ENCODE results near the gene TCERG1L.

Gene TCERG1L

GRCh38 chr10:131072651-131073468 lies 238.7 kb downstream of the TCERG1L start:
- no peak for DNase-seq (ENCODE audit: low read depth, low spot score)
- no peak overlapping the region for H3K4me3 ChIP-seq (ENCODE audit: low read length)

DNA sequence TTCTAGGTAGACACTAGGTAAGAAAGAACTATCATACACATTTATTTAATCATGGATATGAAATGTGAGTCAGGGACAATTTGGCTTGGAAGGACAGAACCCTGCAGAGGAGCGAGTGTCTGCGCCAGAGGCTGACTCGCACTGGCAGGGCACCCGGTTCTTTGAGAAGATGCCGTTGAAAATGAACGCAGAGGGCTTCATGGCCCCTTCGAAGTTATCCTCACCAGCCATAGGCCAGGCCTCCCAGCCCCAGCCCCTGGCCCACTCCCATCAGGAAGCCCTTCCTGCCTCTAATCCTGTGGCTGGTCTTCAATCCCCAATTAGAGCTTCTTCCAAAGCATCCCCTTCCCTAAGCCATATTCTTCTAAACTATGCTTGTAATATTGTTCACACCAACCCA lies 239.8 kb downstream of the TCERG1L start:
- no peak overlapping the region for H3K4me3 ChIP-seq (ENCODE audit: low read length)
- no peak for DNase-seq (ENCODE audit: low read depth, low spot score)

DNA sequence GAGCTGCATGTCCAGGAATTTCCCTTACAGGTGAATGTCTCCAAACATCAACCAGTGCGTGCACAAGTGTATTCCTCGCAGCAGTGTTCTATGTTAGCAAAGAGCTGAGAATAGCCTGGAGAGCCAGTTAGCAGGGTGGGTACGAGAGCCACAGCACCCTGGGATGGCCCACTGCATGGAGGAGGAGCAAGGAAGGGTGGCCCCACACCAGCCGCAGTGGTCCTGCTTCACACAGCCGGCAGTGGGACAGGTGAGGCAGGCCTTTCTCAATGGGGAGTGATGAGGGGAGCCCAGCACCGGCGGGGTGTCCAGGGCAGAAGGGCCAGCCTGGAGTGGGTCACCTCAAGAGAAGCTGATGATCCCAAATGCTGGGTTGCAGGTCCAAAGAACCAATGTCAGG lies 240.7 kb downstream of the TCERG1L start:
- no peak overlapping the region for H3K4me3 ChIP-seq (ENCODE audit: low read length)

GRCh38 chr10:131068760-131069159 lies 242.8 kb downstream of the TCERG1L start:
- no peak overlapping the region for H3K4me3 ChIP-seq (ENCODE audit: low read length)
- no peak for DNase-seq (ENCODE audit: low read depth, low spot score)

More for the DNA sequence above, 240.7 kb downstream of the TCERG1L start:
- no peak for DNase-seq (ENCODE audit: low read depth, low spot score)

DNA sequence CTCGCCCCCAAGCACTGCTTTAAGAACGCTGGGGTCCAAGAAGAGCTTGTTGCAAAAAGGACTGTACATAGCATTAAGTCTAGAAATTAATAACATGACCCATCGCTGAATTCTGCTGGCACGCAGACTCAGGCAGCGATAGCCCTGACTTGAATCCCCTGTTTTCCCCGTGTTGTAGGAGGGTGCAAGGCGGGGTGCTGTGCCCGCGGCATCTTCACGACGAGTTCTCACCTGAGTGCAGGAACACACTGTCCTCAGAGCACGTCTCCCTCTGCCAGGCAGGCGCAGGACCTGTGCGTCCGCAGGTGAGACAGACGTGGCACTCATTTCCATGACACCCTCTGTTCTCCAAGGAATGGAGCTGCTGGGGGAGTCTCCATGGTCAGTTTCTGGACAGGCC lies 243.2 kb downstream of the TCERG1L start:
- no peak for DNase-seq (ENCODE audit: low read depth, low spot score)
- H3K4me3 ChIP-seq (ENCODE audit: low read length): no peak overlapping the region

DNA sequence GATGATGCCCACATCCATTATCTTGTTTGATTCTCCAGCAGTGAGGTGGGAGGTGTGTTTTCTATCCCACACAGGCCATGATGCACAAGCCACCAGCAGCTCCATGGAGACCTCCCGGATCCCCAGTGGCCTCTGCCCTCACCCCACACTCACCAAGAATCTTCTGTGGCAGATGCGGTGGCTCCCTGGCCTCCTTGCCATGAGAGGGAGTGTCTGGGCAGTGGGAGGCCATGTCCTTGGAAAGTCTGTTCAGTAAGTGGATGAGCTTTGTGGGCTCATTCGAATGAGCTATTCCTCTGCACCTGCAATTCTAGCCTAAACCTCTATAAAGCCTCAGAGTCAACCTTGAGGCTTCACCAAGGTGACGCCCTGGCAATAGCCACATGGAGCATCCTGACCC lies 243.8 kb downstream of the TCERG1L start:
- DNase-seq (ENCODE audit: low read depth, low spot score): no peak
- H3K4me3 ChIP-seq (ENCODE audit: low read length): no peak overlapping the region

- no peak for DNase-seq (ENCODE audit: low read depth, low spot score)
- no peak overlapping the region for H3K4me3 ChIP-seq (ENCODE audit: low read length)
Measured at GRCh38 chr10:131065673-131066305, 245.7 kb downstream of the TCERG1L start.

DNA sequence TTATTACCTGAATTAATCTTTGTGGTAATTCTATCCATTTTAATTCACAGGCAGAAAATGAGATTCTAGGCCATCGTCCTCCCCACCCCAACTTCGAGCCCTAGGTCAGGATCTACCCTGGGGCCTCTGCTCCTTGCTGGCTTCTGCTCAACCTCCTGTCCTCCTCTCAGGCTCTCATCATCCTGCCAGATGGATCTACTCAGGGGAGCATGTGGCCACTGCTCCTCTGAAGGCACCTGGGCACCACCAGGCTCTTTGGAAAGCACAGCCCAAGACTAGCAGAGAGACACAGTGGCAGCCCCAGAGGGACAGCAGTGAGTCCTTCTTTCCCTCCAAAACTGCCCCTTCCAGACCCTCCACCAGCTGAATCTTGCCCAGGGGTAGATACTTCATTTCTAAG lies 248.2 kb downstream of the TCERG1L start:
- no peak for DNase-seq (ENCODE audit: low read depth, low spot score)
- H3K4me3 ChIP-seq (ENCODE audit: low read length): no peak overlapping the region

GRCh38 chr10:131062621-131063260 lies 248.8 kb downstream of the TCERG1L start:
- DNase-seq (ENCODE audit: low read depth, low spot score): no peak

DNA sequence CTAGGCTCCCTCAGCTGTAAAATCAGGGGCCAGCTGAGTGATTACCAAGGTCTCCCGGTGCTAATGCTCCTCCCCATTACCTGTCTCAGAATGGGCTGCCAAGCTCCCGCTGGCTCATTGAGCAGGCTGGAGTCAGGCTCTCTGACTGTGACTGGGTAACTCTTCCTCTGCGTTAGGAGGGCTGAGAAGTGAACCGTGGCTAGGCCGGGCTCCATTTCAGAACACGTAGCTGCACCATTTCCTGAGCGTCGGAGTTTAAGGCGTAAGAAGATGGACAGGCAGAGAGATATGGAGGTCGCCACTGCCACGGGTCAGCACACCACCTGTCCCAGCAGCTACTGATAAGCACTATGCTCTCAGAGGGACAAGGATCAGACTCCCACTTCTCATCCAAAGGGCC lies 250.3 kb downstream of the TCERG1L start:
- H3K4me3 ChIP-seq (ENCODE audit: low read length): no peak overlapping the region
- no peak for DNase-seq (ENCODE audit: low read depth, low spot score)

More at GRCh38 chr10:131062621-131063260, 248.8 kb downstream of the TCERG1L start:
- no peak overlapping the region for H3K4me3 ChIP-seq (ENCODE audit: low read length)

DNA sequence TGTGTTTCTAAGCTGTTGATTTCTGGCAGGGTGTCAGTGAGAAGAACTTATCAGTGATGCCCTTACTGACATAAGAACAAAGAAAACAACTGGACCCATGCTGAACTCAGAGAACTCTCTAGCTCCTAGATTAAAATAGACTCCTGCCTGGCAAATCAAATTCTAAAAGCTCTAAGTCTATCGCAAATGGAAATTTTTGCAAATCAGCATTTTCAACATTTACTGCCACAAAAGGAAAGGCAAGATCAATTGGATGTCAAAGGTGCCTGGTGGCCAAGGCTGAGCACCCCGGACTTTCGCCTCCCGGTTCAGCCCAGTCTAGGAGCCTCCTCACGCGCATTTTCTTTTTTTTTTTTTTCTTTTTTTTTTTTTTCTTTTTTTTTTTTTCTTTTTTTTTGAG lies 251.6 kb downstream of the TCERG1L start:
- H3K4me3 ChIP-seq (ENCODE audit: low read length): no peak overlapping the region
- no peak for DNase-seq (ENCODE audit: low read depth, low spot score)

DNA sequence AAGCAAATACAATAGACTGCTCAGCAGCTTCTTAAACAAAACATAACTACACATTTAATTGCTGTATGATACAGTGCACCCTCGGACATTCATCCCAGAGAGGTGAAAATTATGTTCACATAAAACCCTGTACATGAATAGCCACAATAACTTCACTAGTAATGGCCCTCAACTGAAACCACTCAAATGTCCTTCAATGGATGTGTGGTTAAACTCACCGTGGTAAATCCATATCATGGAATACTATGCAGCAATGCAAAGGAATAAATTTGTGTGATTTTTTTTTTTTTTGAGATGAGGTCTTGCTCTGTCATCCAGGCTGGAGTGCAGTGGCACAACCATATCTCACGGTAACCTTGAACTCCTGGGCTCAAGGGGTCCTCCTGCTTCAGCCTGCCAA lies 252.7 kb downstream of the TCERG1L start:
- no peak overlapping the region for H3K4me3 ChIP-seq (ENCODE audit: low read length)
- DNase-seq (ENCODE audit: low read depth, low spot score): no peak

GRCh38 chr10:131056781-131057180 lies 254.7 kb downstream of the TCERG1L start:
- DNase-seq (ENCODE audit: low read depth, low spot score): no peak

DNA sequence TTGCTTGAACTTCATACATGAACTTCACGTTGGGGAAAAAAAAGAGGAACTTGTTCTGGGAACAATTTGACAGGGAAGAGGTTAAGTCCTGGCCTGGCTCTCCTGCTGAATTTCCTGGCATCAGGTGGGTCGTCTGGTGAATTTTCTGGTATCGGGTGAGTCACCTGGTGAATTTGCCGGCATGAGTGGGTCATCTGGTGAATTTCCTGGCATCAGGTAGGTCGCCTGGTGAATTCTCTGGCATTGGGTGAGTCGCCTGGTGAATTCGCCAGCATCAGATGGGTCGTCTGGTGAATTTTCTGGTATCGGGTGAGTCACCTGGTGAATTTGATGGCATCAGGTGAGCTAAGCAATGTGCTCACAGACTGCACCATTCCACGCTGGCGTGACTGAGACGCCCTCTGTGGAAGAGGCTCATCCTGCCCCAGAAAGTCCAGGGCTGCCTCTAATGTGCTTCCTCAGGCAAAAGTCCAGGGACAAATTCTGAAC lies 255.4 kb downstream of the TCERG1L start:
- DNase-seq (ENCODE audit: low read depth, low spot score): no peak
- H3K4me3 ChIP-seq (ENCODE audit: low read length): no peak overlapping the region

More at GRCh38 chr10:131056781-131057180, 254.7 kb downstream of the TCERG1L start:
- H3K4me3 ChIP-seq (ENCODE audit: low read length): no peak overlapping the region

- DNase-seq (ENCODE audit: low read depth, low spot score): no peak
Measured at GRCh38 chr10:131055437-131055836, 256.1 kb downstream of the TCERG1L start.

DNA sequence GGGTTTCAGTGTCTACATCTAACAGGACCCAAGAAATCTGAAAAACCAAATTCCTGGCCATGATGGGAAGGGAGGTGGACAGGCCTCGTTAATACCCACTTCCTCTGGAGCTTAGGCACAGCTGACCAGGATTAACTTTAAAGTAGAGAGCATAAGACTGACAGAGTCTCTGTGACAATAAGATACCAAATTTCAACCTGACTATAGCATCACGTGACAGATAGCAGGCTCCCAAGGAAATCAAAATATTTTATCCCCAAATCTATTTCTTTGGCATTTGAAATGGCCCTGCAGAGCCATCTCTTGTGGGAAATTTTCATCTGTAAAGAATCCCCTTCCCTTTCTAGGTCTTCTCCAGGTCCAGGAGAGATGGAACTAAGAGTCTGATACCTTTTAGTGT lies 258.3 kb downstream of the TCERG1L start:
- no peak overlapping the region for H3K4me3 ChIP-seq (ENCODE audit: low read length)
- no peak for DNase-seq (ENCODE audit: low read depth, low spot score)

More at GRCh38 chr10:131055437-131055836, 256.1 kb downstream of the TCERG1L start:
- H3K4me3 ChIP-seq (ENCODE audit: low read length): no peak overlapping the region

- no peak overlapping the region for H3K4me3 ChIP-seq (ENCODE audit: low read length)
- no peak for DNase-seq (ENCODE audit: low read depth, low spot score)
Measured at GRCh38 chr10:131050162-131050766, 261.3 kb downstream of the TCERG1L start.

- no peak for DNase-seq (ENCODE audit: low read depth, low spot score)
- H3K4me3 ChIP-seq (ENCODE audit: low read length): no peak overlapping the region
Measured at GRCh38 chr10:131049016-131049415, 262.5 kb downstream of the TCERG1L start.

- H3K4me3 ChIP-seq (ENCODE audit: low read length): no peak overlapping the region
- DNase-seq (ENCODE audit: low read depth, low spot score): no peak
Measured at GRCh38 chr10:131048606-131049005, 262.9 kb downstream of the TCERG1L start.

- H3K4me3 ChIP-seq (ENCODE audit: low read length): no peak overlapping the region
- DNase-seq (ENCODE audit: low read depth, low spot score): no peak
Measured at GRCh38 chr10:131047501-131047900, 264.0 kb downstream of the TCERG1L start.
